GM19351 (cell line): Measurements from ENCODE around the gene MYBPC2.

Source experiments
- ATAC-seq: cut with Tn5 transposase; IDR thresholded peaks from one replicate; pipeline ENCODE4 v1.9.1; 2021; ENCODE audit warnings: mild to moderate bottlenecking, moderate library complexity; ENCODE audit not compliant: unreplicated experiment

MYBPC2 gene

DNA sequence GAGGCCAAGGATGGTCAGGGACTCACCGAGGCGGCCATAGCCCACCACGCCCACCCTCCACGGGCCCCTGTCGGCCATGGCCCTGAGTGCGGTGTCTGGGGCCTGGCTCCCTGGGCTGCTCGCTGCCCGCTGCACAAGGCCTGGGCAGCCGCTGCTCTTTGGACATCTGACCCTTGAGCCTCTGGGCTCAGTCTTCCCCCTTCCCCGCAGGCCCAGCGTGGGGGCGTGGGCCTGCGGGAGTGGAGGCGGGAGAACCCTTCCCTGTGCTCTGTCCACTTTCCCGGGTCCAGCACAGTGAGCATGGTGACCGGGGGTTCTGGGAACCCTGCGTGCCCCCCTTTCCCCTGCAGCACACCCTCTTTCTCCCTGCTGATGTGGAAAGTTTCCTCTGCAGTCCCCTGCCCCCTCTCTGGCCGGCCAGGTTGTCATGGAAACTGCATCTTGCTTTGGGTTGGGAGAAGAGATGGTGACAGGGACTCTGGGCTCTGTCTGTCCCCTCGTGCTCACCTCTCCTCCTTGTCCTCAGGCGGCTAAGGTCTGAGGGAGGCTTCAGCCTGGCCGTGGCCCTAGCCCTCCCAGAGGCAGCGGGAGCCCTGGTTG is 81.2 kb downstream of the MYBPC2 start, which contains the start of gene ASPDH:
Gene ASPDH (minus strand): TSS at position 168 of the 600 bp plus-strand sequence. CDS start 90 bp downstream, at position 78.
- ATAC-seq: no peak

DNA sequence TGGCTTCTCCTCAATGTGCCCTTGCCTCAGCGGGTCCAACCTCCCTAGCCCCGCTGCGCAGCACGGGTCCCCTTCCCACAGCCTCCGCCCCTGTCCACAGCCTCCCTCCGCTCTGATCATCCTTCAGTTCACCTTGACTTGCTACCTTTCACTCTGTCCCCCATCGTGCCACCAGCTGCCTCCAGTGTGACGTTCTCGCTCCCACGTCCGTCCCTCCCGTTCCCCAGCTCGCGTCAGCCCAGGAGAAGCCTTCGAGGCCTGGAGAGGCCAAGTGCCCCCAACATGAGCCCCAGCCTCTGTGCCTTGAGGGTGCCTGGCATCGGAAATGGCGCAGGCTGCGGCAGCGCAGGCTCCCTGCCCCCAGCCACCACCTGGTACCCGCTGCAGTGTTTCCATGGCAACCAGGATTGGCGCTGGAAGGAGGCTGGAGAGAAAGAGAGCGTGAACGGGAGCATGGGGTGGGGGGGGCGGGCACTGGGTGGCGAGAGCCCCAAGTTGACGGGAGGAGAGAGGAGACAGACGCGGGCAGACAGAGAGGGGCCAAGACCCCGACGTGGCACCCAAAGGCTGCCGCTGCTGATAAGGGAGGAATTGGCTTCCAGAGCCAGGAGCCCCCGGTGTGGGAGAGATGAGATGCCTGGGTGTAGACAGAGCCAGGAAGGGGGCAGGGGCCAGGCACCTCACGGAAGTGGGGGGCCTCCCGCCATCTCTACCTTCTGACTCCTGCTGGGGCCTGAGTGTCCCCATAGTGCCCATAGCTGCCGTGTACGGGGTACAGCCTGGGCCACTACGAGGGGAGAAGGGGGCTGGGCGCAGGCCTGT is 81.9 kb downstream of the MYBPC2 start:
- ATAC-seq: no peak

GRCh38 chr19:50515168-50515561 is 82.5 kb downstream of the MYBPC2 start:
- ATAC-seq: no peak
